SW 1271 (cell line): ENCODE data around the gene CXCR6.
"Not testable (repeated sequence)": the region's sequence is repeated elsewhere in the genome, so short reads cannot be mapped to it uniquely, and the experiment has no call there.

Source experiments
- DNase-seq, 2 experiments: peaks; one replicate each; lab custom pipeline; 2025; lab: John Stamatoyannopoulos, UW

CXCR6 gene

DNA sequence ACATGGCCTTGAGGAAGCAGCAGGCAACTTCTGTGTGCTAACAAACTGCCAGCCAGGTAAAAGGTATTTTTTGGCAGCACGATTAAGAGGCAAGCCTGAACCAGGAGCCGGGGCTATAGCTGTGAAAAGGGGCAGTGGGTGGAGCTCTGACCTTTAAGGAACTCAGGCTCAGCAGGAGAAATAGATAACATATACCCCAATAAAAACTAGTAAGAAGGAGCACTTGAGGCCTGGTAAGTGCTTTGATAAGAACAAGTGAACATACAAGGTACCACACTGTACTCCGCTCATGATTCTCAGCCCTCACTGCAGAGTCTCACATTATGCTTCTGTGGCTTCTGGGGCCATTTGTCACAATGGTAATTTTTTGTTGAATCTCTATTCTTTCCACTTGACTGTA lies 46.9 kb downstream of the CXCR6 start:
- no peak for DNase-seq

DNA sequence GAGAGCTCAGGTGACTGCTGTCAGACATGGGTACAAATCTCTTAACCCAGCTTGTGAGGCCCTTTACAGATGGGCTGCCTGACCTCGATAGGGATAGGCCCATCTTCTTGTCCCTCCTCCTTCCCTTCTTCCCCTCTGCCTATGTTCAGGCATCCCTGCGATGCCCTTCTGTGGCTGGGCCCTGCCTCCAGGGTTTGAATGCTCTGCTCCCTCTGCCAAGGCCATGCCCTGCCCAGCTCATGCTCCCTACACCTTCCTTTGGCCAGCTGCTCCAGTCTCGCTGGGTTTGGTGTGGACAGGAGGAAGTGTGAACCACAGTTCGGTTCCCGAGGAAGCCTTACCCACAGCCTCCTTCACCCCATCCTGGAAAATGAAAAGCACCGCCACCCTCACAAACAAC lies 48.1 kb downstream of the CXCR6 start:
- DNase-seq, result no peak

DNA sequence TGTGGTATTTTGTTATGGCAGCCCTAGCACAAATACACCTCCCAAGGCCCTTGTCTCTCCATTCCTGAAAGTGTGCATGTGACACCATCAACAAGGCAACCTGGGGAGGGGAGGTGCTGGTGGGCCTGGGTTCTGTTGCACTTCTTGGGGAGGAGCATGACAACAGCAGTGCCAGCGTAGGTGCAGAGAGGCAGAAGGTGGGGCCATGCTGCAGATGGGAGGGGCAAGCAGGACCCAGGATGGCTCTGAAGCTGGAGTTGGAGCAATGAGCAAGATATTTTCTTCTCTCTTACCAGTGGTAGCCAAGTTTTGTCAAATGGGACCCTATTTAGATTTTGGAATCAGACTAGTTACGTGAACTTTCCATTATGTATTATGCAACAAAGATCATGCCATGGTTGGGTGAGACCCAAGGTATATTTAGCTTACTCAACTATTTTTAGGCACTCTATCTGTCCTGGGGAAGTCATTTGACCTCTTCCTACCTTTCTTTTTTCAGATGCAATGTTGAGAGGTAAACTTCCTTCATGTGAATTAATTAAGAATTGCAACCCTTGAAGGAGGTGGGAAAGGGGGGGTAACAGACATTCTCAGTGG lies 49.0 kb downstream of the CXCR6 start:
- DNase-seq, result no peak

DNA sequence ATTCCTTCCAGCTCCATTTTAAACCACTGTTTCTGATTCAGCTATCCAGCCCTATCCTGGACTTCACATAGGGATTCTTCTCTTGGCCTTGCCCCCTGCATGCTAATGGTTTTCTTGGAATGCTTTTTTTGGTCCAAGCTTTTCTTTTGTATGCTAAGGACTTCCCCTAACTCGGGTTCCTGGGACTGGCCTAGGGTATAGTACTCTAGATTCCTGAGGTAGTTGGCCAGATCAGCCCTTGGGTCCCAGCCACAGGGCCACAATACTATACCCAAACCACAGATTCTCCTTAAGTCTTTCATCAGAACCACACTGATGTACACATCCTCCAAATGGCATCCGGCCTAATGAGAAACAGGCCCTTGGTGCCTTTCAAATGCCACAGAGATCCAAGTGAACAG lies 49.6 kb downstream of the CXCR6 start:
- DNase-seq, result no peak

DNA sequence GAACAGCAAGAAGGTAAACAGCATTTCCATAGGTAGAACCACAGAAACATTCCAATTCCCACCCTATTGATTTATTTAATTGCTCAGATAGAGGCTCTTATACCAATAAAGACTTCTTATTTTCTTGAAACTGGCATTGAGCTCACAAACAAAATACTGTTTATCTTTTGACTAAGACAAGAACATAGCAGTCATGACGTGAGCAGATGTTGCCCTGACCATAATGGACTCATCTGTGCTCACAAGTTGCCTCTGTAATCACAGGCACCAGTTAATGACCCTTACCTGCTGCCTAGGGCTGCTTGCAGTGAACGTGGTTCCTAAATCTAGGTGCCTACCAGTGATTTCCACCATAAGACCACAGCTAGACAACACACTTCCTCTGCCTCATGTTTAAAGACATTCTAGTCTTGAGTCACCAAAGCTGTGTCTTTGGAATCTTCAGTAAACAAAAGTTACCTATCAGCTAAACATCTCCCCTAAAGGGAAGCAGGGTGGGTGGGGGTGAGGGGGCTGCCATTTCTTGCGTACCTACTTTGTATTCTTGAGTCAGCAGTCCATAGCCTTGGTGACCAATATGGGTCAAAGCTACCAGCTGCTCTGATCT lies 50.3 kb downstream of the CXCR6 start:
- DNase-seq, result no peak

DNA sequence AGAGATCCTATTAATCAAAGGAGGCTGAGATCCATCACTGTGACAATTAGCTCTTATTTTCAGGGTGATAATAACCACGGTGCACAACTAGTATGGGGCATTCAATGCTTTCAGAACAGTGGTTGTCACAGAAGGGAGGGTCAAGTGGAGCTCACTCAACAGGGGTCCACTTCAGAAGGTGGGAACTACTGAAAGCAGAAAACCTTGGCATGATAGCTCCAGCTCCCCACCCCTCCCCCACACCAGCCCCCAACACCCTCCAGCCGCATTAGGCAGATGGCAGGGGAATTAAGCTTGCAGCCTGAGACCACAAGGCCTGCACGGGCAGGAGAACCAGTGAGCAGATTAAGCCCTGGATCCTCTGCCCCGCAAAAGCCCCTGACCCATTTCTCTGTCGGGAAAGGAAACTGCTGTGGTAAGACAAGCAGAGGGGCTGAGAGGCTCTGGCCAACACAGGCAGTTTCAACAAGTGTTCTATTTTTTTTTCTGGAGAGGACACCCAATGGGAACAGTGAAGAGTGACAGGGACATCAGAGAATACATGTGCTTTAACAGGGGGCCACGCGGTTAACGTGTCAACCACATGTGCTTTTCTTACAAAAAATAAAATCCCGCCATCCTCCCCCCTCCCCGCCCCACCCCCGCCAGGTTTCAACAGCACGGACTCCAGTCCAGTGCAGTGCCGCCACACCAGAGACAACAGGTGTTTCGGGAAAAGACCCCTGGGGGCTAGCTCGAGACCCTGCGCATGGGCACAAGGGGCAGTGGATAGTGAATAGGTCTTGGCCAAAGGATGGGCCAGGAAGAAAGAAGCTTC lies 51.4 kb downstream of the CXCR6 start:
- no peak for DNase-seq

DNA sequence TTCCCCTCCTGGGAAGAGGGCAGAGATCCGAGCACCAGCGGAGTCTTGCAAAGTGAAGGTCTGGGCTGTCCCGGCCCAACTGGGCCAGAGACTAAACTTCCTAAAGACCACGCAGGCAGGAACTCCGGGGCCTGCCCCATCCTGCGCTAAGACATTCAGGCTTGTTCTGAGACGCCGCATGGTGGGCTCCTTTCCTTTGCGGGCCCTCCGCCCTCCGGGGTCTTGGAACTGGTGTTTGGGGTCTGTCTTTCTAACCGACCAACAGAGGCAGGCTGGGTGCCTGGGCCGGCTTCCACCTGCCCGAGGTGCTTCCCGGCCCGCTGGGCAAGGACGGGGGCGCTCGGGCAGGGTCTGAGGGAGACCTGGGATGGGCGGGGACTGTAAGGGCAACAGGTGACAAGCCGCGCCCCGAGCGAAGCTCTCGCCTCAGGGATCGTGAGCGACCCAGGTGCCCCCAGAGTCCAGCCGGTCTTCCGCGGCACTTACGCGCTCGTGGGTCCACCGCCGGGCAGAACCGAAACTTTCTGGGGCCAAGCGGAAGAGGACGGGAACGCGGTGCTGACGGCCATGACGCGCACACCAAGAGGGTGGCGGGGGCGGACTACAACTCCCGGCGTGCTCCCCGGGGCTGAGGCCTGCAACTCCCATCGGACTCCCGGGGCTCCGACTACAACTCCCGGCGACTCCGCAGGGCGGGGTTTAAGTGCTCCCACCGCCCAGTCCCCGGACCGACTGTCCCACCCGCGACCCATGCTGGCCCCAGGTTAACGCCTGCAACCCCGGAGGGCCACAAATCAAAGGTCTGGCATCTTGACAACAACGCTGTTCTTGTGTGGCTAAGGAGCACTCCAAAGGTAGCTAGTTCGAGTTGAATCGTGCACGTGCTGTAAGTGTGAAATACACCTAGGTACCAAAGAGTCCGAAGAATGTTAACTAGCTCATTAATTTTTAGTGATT lies 52.2 kb downstream of the CXCR6 start, which contains the start of gene FYCO1:
TSS of gene FYCO1 (minus strand) at position 589 of the 957 bp plus-strand sequence. CDS start 10,914 bp downstream, outside the sequence.
- DNase-seq, result peak; percentile 23 to 74

DNA sequence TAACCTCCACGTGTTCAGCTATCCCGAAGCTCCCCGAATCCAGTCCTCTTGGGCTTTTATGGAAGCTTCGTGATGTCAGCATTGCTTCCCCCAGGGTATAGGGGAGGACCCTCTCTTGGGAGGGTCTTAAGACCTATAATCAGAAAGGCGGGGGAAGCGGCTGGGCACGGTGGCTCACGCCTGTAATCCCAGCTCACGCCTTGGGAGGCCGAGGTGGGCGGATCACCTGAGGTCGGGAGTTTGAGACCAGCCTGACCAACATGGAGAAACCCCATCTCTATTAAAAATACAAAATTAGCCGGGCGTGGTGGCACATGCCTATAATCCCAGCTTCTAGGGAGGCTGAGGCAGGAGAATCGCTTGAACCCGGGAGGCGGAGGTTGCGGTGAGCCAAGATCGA lies 54.2 kb downstream of the CXCR6 start:
- DNase-seq, result not testable (repeated sequence)

DNA sequence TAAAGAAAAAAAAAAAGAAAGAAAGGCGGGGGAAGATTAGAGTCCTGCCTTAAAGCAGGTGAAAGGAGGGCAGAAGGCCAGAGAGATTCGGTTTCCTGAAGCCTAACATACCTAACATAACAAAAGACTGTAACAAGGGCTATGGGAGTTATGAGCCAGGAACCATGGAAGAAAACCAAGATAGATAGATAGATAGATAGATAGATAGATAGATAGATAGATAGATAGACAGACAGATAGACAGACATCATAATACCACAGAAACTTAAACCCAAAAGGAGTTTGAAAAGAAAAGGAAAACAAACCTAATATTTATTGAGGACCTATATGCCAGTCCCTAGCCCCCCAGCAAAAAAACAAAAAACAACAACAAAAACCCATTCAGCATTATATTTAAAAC lies 54.7 kb downstream of the CXCR6 start:
- DNase-seq, result no peak
